Skin of body (tissue), 2 donors: ENCODE data around the gene GZMM. TPM values are rescaled to one million over a fixed set of nuclear protein-coding genes. Genes with fewer than 3 reads are reported as not detected.

Experiments used
- DNase-seq: peaks from one replicate; lab custom pipeline; 2025; lab: John Stamatoyannopoulos, UW
- total RNA-seq: library from RNA; depleted of rRNA; stranded (reverse); fragments of >200 nt; gene quantifications from one replicate; pipeline ENCODE4 v1.2.3, GENCODE V29; 2014

GZMM gene
- total RNA-seq, 1 donor from 2014 or later = 0.30 TPM

DNA sequence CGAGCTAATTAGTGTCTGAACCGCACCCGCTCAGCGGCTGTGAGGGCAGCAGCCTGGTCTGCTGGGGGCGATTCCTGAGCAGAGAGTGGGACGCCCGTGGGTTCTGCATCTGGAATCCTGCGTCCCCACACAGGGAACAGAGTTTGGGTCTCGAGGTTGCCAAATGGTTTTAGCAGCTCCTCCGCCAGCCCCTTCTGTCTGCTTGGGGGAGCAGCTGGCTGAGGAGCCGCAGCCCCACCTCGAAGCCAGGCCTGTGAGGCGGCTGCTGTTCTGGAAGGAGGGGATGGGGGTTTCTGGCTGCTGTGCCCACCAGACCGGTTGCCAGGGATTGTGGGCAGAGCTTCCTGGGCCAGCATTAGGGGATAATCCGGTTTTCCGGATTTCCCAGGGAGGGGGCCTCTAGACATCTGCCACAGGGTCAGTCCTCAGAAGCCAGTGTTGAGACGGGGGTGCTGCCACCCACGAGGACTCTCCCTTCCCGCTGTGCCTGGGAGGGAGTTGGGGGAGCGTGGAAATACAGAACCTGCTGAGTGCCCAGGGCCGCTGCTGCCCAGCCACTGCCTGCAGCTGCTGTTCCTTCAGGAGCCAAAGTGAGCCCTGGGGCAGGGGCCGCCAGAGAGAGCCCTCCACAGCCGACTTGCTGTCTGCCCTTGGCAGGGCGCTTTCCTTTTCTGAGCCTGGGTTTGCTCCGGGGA lies 10.3 kb upstream of the GZMM start:
- DNase-seq = no peak

DNA sequence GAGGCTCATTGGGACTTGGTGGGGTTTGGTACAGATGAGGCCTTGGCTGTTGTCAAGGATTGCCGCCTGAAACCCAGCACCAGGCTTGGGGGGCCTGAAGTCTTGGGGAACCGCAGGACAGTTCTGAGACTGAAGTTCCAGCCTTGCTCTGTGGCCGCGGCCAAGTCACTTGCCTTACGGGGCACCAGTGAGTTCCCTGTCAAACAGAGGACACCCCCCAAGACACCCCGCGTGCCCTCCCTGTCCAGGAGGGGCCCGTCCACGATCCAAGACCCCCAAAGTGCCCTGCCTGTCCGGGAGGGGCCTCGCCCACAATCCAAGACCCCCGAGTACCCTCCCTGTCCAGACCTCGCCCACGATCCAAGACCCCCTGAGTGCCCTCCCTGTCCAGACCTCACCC lies 9.8 kb upstream of the GZMM start:
- no peak for DNase-seq

DNA sequence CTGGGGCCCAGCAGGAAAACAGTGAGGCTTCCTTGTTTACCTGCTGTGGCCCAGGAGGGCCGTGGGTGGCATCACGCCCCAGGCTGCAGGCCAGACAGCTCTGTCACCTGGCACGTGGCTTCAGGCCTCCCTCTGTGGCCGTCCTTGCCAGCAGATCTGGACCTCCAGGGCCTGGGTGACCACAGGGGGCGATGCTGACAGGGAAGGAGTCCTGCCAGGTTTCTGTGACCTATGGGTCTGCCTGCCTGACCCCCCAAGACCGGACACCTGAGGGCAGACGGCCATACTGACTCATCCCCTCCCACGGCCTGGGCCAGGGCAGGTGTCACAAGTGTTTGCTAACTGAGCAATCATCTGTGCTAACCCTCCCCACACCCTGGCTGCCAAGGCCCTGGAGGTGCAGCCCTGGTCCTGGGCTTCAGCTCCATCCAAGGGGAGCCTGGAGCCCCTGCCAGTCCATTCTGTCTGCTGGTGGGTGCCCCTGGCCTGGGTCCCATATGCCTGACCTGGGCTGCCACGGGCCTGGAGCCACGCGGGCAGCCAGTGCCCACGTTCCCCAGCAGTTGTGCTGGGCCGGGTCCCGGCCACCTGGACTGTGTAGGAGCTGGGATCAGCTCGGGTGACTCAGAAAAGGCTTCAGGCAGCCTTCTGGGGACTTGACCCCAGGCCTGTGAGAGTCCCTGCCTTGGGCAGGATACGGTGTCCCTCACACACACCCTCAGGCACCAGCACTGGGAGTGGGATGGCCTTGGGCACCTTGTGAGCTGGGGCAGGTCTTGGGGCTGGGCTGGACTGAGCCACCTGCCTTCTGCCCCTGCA lies 8.6 kb upstream of the GZMM start:
- DNase-seq = no peak

DNA sequence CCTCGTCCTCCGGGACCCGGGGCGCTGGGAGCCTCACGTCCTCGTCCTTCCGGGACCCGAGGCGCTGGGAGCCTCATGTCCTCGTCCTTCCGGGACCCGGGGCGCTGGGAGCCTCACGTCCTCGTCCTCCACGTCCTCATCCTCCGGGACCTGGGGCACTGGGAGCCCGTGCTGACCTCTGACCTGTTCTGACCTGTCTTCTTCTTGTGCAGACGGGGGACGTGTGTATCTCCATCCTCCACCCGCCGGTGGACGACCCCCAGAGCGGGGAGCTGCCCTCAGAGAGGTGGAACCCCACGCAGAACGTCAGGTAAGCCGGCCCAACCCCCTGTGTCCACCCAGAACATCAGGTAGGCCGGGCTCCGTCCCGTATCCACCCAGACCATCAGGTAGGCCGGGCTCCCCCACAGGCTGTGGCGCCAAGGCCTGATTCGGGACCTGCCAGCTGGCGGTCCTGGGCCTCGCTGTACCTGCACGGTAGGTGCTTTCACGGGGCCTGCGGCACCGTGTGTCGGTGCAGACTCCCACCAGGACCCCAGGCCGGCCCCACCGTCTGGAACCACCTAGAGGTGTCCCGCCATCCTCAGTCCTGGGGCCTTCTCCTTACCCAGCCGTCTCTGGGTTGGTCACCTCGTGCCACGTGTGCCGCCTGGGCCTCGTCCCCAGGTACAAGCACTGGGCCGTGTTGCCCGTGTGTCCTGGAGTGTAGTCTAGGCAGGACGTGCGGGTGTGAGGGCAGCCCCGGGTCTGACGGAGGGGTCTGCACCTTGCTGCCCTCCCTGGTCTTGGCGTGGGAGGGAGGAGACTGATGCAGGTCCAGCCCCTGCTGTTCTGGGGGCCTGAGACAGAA lies 7.6 kb upstream of the GZMM start:
- DNase-seq = no peak

DNA sequence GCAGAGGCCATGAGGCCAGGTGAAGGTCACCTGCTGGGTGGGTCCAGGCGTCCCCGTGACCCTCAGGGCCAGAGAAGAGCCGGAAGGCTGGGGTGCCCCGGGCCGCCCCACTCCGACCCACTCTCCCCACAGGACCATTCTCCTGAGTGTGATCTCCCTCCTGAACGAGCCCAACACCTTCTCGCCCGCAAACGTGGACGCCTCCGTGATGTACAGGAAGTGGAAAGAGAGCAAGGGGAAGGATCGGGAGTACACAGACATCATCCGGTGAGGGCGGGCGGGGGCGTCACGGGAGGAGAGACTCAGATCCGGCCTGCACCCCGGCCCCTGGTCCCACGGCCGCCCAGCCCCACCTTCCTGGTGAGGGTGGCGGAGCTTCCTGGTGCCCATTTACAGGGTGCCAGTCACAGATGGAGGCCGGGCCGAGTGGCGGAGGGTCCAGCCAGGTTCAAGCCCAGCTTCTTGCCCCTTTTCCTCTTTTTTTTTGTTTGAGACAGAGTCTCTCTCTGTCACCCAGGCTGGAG lies 6.9 kb upstream of the GZMM start:
- DNase-seq = no peak

DNA sequence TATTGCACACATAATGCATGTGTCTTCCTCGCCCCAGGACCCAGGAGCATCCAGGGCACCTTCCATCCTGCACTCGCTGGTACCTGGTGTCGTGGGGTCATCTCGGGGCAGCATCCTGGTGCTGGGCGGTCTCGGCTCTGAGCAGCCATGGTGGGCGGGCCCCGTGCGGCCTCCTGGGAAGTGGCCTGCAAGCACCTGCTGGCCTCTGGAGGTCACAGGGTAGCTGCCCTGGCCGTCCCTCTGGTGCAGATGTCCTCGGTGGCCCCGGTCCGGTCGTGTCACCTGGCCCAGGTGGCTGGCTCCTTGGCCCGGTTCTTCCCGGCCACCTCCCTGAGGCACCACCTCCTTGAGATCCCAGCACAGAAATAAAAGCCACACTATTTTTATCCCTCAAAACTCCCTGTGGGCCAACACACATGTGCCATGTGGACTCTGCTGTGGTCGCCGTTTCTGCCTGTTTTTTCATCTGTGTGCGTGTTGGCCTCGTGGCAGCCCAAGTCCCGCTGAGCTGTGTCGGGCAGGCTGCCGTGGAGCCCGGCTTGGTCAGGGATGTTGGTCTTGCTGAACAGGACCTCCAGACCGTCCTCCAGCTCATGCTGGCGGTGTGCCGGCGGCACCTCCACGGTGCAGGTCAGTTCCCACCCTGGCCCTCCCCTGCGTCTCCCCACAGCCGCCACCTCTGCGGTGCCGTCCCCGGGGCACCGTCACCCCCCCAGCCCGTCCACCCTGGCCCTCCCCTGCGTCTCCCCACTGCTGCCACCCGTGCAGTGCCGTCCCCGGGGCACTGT lies 5.0 kb upstream of the GZMM start:
- no peak for DNase-seq

DNA sequence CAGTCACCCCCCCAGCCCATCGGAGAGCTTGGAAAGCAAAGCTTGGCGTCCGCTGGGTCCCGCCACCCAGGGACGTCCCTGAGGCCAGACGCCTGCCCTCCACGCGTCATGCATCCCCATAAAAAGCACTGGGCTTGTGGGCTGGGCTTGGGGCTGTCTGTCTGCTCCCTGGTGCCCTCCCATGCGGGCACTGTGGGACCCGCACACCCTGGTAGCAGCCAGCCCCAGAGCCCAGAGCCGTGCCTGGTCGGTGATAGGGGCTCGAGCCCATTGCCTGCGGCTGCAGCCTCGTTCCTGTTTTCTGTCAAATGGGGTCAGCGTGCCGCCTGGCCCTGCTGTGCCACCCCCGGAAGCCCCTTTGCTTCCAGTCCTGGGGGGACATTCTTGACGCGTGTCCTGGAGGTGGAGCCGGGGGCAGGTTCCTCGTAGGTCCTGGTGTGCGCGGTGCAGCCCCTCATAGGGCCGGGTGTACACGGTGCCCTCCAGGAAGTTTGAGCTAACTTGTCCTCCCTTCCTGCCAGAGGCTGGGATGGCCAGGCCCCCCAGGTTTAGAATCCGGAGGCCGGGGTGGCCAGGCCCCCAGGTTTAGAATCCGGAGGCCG lies 4.3 kb upstream of the GZMM start:
- DNase-seq = no peak

DNA sequence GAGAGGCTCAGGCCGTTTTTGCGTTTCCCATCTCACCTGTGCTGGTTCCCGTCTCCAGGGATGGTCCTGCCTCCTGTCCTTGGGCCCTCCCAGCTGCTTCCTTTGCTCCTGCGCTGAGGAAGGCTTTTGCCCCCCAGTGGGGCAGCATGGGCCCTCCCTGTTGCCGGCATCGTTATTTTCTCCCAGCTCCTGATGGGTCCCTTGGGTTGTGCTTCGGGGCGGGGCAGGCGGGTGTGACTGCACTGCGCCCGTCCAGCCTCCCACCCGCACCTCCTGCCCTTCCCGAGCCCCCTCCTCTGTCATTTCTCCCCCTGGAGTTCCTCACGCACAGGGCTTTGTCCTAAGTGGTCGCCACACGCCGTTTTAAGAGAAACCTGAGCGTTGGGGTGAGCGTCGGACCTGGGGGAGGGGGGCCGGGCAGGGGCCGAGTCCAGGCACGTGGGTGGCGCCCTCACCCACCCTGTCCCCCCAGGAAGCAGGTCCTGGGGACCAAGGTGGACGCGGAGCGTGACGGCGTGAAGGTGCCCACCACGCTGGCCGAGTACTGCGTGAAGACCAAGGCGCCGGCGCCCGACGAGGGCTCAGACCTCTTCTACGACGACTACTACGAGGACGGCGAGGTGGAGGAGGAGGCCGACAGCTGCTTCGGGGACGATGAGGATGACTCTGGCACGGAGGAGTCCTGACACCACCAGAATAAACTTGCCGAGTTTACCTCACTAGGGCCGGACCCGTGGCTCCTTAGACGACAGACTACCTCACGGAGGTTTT lies 2.8 kb upstream of the GZMM start:
- no peak for DNase-seq

DNA sequence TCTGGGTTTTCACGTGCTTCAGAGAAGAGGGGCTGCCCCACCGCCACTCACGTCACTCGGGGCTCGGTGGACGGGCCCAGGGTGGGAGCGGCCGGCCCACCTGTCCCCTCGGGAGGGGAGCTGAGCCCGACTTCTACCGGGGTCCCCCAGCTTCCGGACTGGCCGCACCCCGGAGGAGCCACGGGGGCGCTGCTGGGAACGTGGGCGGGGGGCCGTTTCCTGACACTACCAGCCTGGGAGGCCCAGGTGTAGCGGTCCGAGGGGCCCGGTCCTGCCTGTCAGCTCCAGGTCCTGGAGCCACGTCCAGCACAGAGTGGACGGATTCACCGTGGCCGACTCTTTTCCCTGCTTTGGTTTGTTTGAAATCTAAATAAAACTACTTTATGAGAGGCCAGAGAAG lies 2.2 kb upstream of the GZMM start:
- DNase-seq = no peak

DNA sequence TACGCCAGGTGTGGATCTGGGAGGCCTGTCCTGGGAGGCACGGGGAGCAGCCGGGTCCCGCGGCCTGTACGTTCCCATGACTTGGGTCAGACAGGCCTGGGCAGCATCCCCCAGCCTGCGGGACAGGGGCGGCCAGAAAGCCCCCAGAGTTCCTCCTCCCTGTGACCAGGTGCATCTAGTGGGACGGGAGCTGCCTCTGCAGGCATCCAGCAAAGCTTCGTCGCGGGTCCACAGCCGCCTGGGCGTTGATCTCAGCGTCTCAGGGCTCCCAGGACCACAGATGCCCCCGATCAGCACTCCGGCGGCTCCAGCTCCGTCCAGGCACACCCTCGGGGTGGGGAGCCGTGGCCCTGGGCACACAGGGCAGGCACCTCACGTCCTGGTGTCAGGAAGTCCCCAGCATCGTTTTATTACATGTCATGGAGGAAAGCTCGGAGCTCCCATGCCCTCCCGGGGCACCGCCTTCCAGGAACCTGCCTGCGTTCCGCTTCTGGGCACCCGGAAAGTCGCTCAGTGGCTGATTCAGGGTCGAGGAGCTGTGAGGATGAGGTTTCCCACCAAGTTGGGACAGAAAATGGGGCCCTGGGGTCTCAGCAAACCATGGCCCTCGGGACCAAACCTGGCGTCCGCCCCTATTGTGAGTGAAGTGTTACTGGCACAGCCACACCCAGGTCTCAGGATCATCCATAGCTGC lies 1.5 kb upstream of the GZMM start:
- DNase-seq = no peak

DNA sequence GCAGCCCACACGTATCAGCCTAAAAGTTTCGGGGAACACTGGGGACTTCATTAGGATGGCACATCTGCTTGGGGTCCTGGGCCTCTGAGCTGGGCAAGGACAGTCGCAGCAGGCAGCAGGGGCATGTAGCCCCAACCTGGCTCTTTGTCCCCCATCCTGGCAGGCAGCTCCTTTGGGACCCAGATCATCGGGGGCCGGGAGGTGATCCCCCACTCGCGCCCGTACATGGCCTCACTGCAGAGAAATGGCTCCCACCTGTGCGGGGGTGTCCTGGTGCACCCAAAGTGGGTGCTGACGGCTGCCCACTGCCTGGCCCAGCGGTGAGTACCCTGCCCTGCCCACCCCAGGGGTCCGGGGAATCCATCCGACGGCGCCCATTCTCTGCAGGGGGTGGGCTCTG lies 3.3 kb downstream of the GZMM start:
- no peak for DNase-seq

DNA sequence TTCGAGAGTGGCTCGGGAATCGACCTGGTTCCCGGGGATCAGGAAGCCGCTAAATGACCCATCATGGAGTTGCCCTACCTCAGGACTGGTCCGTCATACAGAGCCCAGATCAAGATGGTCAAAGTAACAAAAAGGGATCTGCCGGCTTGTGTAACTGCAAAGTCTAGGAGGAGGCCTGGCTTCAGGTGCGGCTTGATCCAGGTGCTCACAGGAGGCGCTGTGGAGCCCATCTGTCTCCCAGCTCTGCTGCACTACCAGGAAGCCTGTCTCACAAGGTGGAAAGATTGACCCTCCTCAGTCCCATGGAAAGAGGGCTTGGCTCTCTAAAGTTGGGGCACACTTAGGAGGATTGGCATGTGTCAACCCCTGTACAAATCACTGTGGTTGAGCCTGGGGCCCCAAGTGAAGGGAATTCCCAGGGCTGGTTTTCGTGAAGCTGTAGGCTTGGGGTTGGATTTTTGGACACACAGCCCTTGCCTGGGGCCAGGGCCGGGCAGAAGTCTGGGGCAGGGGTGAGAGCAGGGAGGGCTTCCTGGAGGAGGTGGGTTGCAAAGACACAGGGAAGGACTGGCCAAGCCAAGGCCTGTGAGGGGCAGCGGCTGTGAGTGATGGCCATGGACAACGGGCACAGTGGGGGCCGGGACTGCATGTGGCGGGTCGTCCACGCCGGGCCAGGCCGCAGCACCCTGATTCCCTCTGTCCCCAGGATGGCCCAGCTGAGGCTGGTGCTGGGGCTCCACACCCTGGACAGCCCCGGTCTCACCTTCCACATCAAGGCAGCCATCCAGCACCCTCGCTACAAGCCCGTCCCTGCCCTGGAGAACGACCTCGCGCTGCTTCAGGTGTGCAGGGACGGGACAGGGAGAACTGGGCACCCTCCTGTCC lies 4.2 kb downstream of the GZMM start:
- DNase-seq = no peak

DNA sequence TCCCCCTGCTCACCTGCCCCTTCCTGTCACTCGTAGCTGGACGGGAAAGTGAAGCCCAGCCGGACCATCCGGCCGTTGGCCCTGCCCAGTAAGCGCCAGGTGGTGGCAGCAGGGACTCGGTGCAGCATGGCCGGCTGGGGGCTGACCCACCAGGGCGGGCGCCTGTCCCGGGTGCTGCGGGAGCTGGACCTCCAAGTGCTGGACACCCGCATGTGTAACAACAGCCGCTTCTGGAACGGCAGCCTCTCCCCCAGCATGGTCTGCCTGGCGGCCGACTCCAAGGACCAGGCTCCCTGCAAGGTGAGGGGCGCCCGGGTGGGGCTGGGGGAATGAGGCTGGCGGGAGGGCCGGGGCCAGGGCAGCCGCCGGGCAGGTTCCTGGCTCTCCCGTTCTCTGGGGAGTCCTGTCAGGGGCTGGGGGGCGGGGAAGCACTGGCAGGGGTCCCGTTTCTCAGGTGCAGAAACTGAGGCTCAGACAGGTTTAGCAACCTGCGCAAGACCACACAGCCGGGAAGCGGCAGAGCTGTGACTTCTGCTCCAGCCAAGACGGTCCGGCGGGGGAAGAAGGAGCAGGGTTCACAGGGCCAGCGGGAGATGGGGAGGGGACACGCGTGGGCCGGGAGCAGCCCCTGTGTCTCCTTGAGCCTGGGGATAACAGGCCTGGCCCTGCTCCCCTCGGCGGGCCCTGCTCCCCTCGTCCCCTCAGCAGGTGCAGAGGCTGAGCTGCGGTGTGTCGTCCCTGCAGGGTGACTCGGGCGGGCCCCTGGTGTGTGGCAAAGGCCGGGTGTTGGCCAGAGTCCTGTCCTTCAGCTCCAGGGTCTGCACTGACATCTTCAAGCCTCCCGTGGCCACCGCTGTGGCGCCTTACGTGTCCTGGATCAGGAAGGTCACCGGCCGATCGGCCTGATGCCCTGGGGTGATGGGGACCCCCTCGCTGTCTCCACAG lies 5.3 kb downstream of the GZMM start:
- DNase-seq = no peak

DNA sequence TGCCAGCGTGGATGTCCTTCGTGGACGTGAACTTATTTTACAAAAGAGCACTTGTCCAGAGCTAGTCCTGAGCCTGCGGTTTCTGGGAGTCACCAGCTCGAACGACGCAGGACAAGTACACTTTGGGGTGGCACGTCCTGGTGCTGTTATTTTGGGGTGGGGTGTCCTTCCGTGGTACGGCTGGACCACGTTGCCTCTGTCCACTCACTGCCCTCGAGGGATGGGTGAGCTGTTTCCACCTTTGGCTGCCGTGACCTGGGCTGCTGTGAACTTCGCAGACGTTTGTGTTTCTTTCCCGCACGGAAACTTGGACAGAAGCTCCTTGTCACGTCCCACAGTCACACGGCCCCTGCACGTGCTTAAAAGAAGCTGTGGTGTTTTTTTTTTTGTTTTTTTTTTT lies 11.0 kb downstream of the GZMM start:
- DNase-seq = no peak

DNA sequence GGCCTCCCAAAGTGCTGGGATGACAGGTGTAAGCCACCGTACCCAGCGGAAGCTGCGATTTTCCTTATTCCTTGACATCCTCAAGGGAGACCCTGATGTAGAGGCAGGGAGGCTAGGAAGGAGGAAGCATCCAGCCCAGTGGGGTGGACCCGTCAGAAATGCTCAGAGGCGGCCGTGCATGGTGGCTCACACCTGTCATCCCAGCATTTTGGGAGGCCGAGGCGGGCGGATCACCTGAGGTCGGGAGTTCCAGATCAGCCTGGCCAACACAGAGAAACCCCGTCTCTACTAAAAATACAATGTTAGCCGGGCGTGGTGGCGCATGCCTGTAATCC lies 11.6 kb downstream of the GZMM start:
- no peak for DNase-seq

DNA sequence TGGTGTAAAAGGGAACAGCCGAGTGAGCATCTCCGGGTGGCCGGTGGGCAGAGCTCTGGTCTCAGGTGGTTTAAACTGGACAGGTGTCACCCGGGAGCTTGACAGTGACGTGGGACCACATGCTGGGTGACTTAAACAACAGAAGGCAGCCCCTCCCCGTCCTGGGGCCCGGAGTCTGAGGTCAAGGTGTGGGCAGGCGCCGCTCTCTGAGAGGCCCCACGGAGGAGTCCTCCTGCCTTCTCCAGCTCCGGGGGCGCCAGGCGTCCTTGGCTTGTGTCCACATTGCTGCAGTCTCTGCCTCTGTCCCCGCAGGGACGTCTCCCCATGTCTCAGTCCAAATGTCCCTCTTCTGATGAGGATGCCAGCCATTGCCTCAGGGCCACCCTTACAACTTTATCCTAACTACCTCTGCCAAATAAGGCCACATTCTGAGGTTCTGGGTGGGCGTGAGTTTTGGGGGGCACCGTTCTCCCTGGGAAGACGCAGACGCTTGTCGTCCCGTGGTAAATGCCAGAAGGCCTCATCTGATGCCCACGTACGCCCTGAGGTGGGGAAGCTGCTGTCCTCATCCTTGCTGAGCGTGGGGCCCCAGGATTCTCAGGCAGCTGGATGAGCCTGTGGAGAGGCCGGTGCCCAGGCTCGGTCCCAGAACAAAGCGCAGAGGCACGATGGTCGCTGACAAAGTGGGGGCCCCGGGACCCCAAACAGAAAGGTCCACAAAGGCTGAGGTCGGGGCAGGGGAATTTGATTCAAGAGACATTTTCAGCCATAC lies 12.9 kb downstream of the GZMM start:
- DNase-seq = no peak
